ENCODE results near the gene RPL28.

GRCh38 chr19:55348317-55349034 is 37.3 kb upstream of the RPL28 start:
- TF ChIP-seq CTCF (IDR thresholded peaks at IDR 0.05) (no peak), EZH2 (IDR thresholded peaks at IDR 0.05) (no peak)
